HCT116 (cell line): ENCODE results near the gene PVR. TPM values are rescaled to one million over a fixed set of nuclear protein-coding genes. Genes with fewer than 3 reads are reported as not detected.
A peak's percentile ranks its signal among the peaks of the same experiment; 100 is the strongest.

Experiments
- ATAC-seq: fragments of 200-7000 bp; cut with Tn5 transposase; 2 replicates; pipeline ENCODE4 v1.9.1; 2020; ENCODE audit warnings: mild to moderate bottlenecking, moderate library complexity
- Bru-seq: library from RNA; stranded (reverse); fragments of 400-500 nt; gene quantifications from one replicate; lab custom pipeline; 2021; lab: Mats Ljungman, UMichigan
- BruChase-seq, 2 experiments: library from RNA; stranded (reverse); fragments of 400-500 nt; gene quantifications; one replicate each; lab custom pipeline; 2021; lab: Mats Ljungman, UMichigan
- BruUV-seq: library from RNA; stranded (reverse); fragments of 400-500 nt; replicated peaks from 2 replicates; lab custom pipeline; 2021; lab: Mats Ljungman, UMichigan
- CTCF ChIA-PET: fragments of 300-600 bp; sonication (Branson Sonifier 250); formaldehyde crosslinking; loops from one replicate; lab custom pipeline; 2021; ENCODE audit warnings: antibody characterized with exemption; lab: Charles Lee
- POLR2A ChIA-PET: fragments of 300-600, 350-600 bp; sonication (Branson Sonifier 250); formaldehyde crosslinking; loops from one replicate; lab custom pipeline; 2021; ENCODE audit warnings: antibody characterized with exemption; lab: Charles Lee
- RAD21 ChIA-PET, 2 experiments: fragments of 300-600 bp; sonication (Branson Sonifier 250); formaldehyde crosslinking; loops; one replicate each; lab custom pipeline; 2023; ENCODE audit warnings: low total read pairs in 2 of 2; ENCODE audit not compliant: uncharacterized antibody in 2 of 2, unreplicated experiment in 2 of 2, low non-redundant PET in 1 of 2; lab: Charles Lee
- DNase-seq: peaks from one replicate; pipeline ENCODE4 v3.0.0-alpha.2; 2010; ENCODE audit warnings: low read depth, low spot score
- H2AFZ ChIP-seq: fragments of 200-600 bp; shearing (Covaris generic), sonication (generic); 2 replicates; pipeline ENCODE4 v1.6.1; 2017; ENCODE audit warnings: low read depth, mixed run types, mixed read lengths, antibody characterized with exemption, low read length; ENCODE audit not compliant: poor library complexity, severe bottlenecking
- H3K27ac ChIP-seq: 2 replicates; pipeline ENCODE4 v1.5.1; 2012; ENCODE audit warnings: low read depth, low read length
- H3K27me3 ChIP-seq: fragments of 200-600 bp; sonication (generic); 2 replicates; pipeline ENCODE4 v1.6.1; 2016; ENCODE audit warnings: mixed run types, low read length, mixed read lengths; ENCODE audit not compliant: insufficient read depth
- H3K36me3 ChIP-seq, 2 experiments: fragments of 200-500 bp in 1 of 2; fragments of 200-600 bp in 1 of 2; sonication (Bioruptor generic) in 1 of 2; sonication (generic) in 1 of 2; 2 replicates each; pipeline versions ENCODE4 v1.5.1 to v1.6.1; 2014 to 2016; ENCODE audit warnings: low read length in 2 of 2, inconsistent platforms in 1 of 2, mixed read lengths in 1 of 2, mixed run types in 1 of 2; ENCODE audit not compliant: insufficient read depth in 2 of 2, control insufficient read depth in 1 of 2
- H3K4me1 ChIP-seq, 2 experiments: fragments of 200-600 bp in 1 of 2; sonication (generic) in 1 of 2; 2 replicates each; pipeline versions ENCODE4 v1.5.1 to v1.6.1; 2012 to 2017; ENCODE audit warnings: low read length in 2 of 2, inconsistent platforms in 1 of 2, mild to moderate bottlenecking in 1 of 2, mixed read lengths in 1 of 2, mixed run types in 1 of 2, moderate library complexity in 1 of 2; ENCODE audit not compliant: insufficient read depth in 2 of 2, control insufficient read depth in 1 of 2
- H3K4me2 ChIP-seq: fragments of 200-600 bp; sonication (generic); 2 replicates; pipeline ENCODE4 v1.6.1; 2017; ENCODE audit warnings: mixed run types, low read length, mixed read lengths
- H3K4me3 ChIP-seq, 2 experiments: fragments of 200-600 bp in 1 of 2; sonication (generic) in 1 of 2; replicated peaks in 1 of 2; 2 replicates each; pipeline ENCODE4 v1.5.1; 2011 to 2016; ENCODE audit warnings: low read length in 2 of 2, control low read depth in 1 of 2, low read depth in 1 of 2, mild to moderate bottlenecking in 1 of 2, mixed read lengths in 1 of 2, mixed run types in 1 of 2
- H3K79me2 ChIP-seq: fragments of 200-600 bp; sonication (generic); 2 replicates; pipeline ENCODE4 v1.6.1; 2017; ENCODE audit warnings: mild to moderate bottlenecking, mixed run types, low read length, moderate library complexity, mixed read lengths; ENCODE audit not compliant: insufficient read depth
- H3K9ac ChIP-seq: fragments of 200-600 bp; sonication (generic); 2 replicates; pipeline ENCODE4 v1.6.1; 2016; ENCODE audit warnings: low read length, mixed read lengths
- H3K9me2 ChIP-seq: fragments of 200-600 bp; sonication (generic), shearing (Covaris generic); 2 replicates; pipeline ENCODE4 v1.6.1; 2017; ENCODE audit warnings: mixed run types, mild to moderate bottlenecking, moderate library complexity; ENCODE audit not compliant: insufficient read depth
- H3K9me3 ChIP-seq, 2 experiments: fragments of 200-500 bp in 1 of 2; fragments of 200-600 bp in 1 of 2; sonication (Bioruptor generic) in 1 of 2; sonication (generic) in 1 of 2; 2 replicates each; pipeline ENCODE4 v1.6.1; 2014 to 2017; ENCODE audit warnings: low read length in 2 of 2, mixed read lengths in 2 of 2, inconsistent platforms in 1 of 2, low read depth in 1 of 2, mild to moderate bottlenecking in 1 of 2, mixed run types in 1 of 2, moderate library complexity in 1 of 2; ENCODE audit not compliant: control insufficient read depth in 1 of 2, insufficient read depth in 1 of 2
- H4K20me1 ChIP-seq: fragments of 200-600 bp; sonication (generic), shearing (Covaris generic); 2 replicates; pipeline ENCODE4 v1.6.1; 2017; ENCODE audit warnings: mixed run types, mild to moderate bottlenecking, moderate library complexity; ENCODE audit not compliant: insufficient read depth
- CTCF ChIP-seq, 3 experiments: fragments of 200-600 bp in 1 of 3; sonication (generic) in 1 of 3; IDR thresholded peaks in 2 of 3; conservative IDR thresholded peaks in 1 of 3; 2 replicates each; pipeline ENCODE4 v1.5.1; 2012 to 2017; ENCODE audit warnings: low read depth in 2 of 3, low read length in 2 of 3, antibody characterized with exemption in 1 of 3, borderline replicate concordance in 1 of 3, control low read depth in 1 of 3, mild to moderate bottlenecking in 1 of 3, mixed read lengths in 1 of 3, mixed run types in 1 of 3, moderate library complexity in 1 of 3; ENCODE audit not compliant: insufficient read depth in 1 of 3
- EGR1 ChIP-seq: IDR thresholded peaks from 2 replicates; pipeline ENCODE4 v1.6.1; 2012; ENCODE audit warnings: low read depth
- EZH2 ChIP-seq: fragments of 200-600 bp; sonication (generic); IDR thresholded peaks from 2 replicates; pipeline ENCODE4 v1.6.1; 2017; ENCODE audit warnings: antibody characterized with exemption, mixed run types
- POLR2AphosphoS5 ChIP-seq: IDR thresholded peaks from 2 replicates; pipeline ENCODE4 v1.6.1; 2011; ENCODE audit warnings: mild to moderate bottlenecking, low read depth, low read length, moderate library complexity
- RAD21 ChIP-seq: IDR thresholded peaks from 2 replicates; pipeline ENCODE4 v1.6.1; 2012; ENCODE audit warnings: low read depth, mild to moderate bottlenecking
- SIN3A ChIP-seq: IDR thresholded peaks from 2 replicates; pipeline ENCODE4 v1.6.1; 2012; ENCODE audit warnings: low read depth
- TCF7L2 ChIP-seq: IDR thresholded peaks from 2 replicates; pipeline ENCODE4 v1.7.0; 2011; ENCODE audit warnings: borderline replicate concordance, inconsistent platforms; ENCODE audit not compliant: insufficient read depth, insufficient read length; ENCODE audit errors: extremely low read depth
- YY1 ChIP-seq: IDR thresholded peaks from 2 replicates; pipeline ENCODE4 v1.6.1; 2011; ENCODE audit warnings: low read length, low read depth, moderate library complexity, mild to moderate bottlenecking; ENCODE audit not compliant: insufficient replicate concordance; ENCODE audit errors: extremely low read depth
- ZBTB33 ChIP-seq: IDR thresholded peaks from 2 replicates; pipeline ENCODE4 v1.6.1; 2011; ENCODE audit warnings: mild to moderate bottlenecking, low read length, moderate library complexity; ENCODE audit not compliant: insufficient replicate concordance; ENCODE audit errors: extremely low read depth
- ZFX ChIP-seq: fragments of 450-650 bp; IDR thresholded peaks from 2 replicates; pipeline ENCODE4 v1.6.1; 2017
- ZNF274 ChIP-seq: fragments of 200-500 bp; sonication (Bioruptor generic); IDR thresholded peaks from 2 replicates; pipeline ENCODE4 v1.6.1; 2014; ENCODE audit warnings: mild to moderate bottlenecking, low read depth, low read length, inconsistent platforms
- intact Hi-C: fragments of 100-400 bp; cut with micrococcal nuclease; formaldehyde crosslinking; loops from 2 replicates; pipeline ENCODE4 v1.10.0; 2022
- long read RNA-seq: library from polyadenylated mRNA; unstranded; transcript quantifications from one replicate; pipeline ENCODE4 v2.0.0, GENCODE V29; 2021; ENCODE audit not compliant: unreplicated experiment
- polyA plus RNA-seq: library from polyadenylated mRNA; unstranded; fragments of >200 nt; gene quantifications from 2 replicates; pipeline ENCODE4 v1.2.1, GENCODE V29; 2012; ENCODE audit warnings: missing spikeins
- total RNA-seq: library from RNA; stranded (reverse); gene quantifications from one replicate; pipeline ENCODE4 v1.2.1, GENCODE V29; 2021; ENCODE audit not compliant: unreplicated experiment

Gene PVR
- 62.0 TPM for total RNA-seq
- polyA plus RNA-seq = 73.6 and 73.8 TPM in 2 replicates
- Bru-seq, nascent RNA = percentile 95 among the genes with signal in this experiment
- percentile 96 among the genes with signal in this experiment for BruChase-seq, experiment 1, labeled RNA remaining after a 6-hour chase
- BruChase-seq, experiment 2, labeled RNA remaining after a 2-hour chase = percentile 95 among the genes with signal in this experiment
- long read RNA-seq, transcript PVR-205 (8 exons, 3,325 nt) = major isoform, 50 of 188 reads
- long read RNA-seq, transcript PVR-204 (6 exons, 1,344 nt) = minor isoform, 7 of 188 reads
- long read RNA-seq, transcript PVR-203 (8 exons, 3,078 nt) = minor isoform, 31 of 188 reads
- long read RNA-seq, transcript PVR-202 (7 exons, 3,166 nt) = minor isoform, 16 of 188 reads
- long read RNA-seq, partial matches to known transcripts = 20 of 188 reads
- long read RNA-seq, other reads (novel, unspliced or antisense) = 64 of 188 reads

GRCh38 chr19:44643605-44644401 is at the start of gene PVR:
TSS of gene PVR (plus strand) at chr19:44643910. CDS start at chr19:44644097, 187 bp downstream.
- Histone ChIP-seq H3K9me2 (no peaks in the 10 kb centered on the region), H3K4me1 (peaks cover 4 to 13% of the 10 kb centered on the region in 2 experiments; a peak in 3 of 4 replicates), H2AFZ (peak within 1 kb of the TSS; percentile 37), H3K79me2 (peaks cover 44% of the 10 kb centered on the region), H3K9me3 (no peaks in the 10 kb centered on the region), H3K9ac (peak within 1 kb of the TSS; percentile 86), H3K27me3 (no peaks in the 10 kb centered on the region), H3K36me3 (peaks cover 12 to 21% of the 10 kb centered on the region in 2 experiments; a peak in 3 of 4 replicates), H3K4me2 (peak within 1 kb of the TSS; percentile 96), H4K20me1 (peaks cover 5% of the 10 kb centered on the region; the same call in 1 of the 2 replicates), H3K27ac (peak within 1 kb of the TSS; percentile 98), H3K4me3 (peak within 1 kb of the TSS; percentile 82 to 91)
- ChIA-PET RAD21 (interaction anchor here in 1 of 2 experiments (1.2 kb wide), 1 partner anchor 13 kb away, joined by 3 read pairs; no protein-coding TSS in a partner anchor), POLR2A (interaction anchor here (0.8 to 2.5 kb wide), 10 partner anchors 8 to 247 kb away, joined by 3 to 16 read pairs (median 3); no protein-coding TSS in a partner anchor), CTCF (interaction anchor here (1.3 to 2.1 kb wide), 3 partner anchors 10 to 73 kb away, joined by 4 to 7 read pairs (median 5); no protein-coding TSS in a partner anchor)
- DNase-seq (no peak), ATAC-seq (peak; percentile 91)
- BruUV-seq = no TSS peak
- intact Hi-C loops = loop anchor here (5.0 kb wide), 1 partner anchor 57 kb away; no protein-coding TSS in a partner anchor
- peak; percentile 93 for TF ChIP-seq POLR2AphosphoS5
- peak; percentile 87 for TF ChIP-seq ZFX
- no peak for TF ChIP-seq CTCF (IDR thresholded peaks at IDR 0.05 in 2 of 3, conservative IDR thresholded peaks at IDR 0.05 in 1 of 3; ENCODE audit: borderline replicate concordance in 1 of 3, insufficient read depth in 1 of 3, low read depth in 2 of 3, low read length in 2 of 3)
- TF ChIP-seq TCF7L2 = no peak
- TF ChIP-seq YY1 = peak; percentile 5
- TF ChIP-seq RAD21 = no peak
- no peak for TF ChIP-seq ZBTB33
- no peak for TF ChIP-seq EZH2
- peak; percentile 41; the same call in 1 of the 2 replicates for TF ChIP-seq SIN3A
- no peak for TF ChIP-seq ZNF274
- TF ChIP-seq EGR1 = no peak
